ENCODE measurements around the gene CIRBP. TPM values are rescaled to one million over a fixed set of nuclear protein-coding genes. Genes with fewer than 3 reads are reported as not detected.

The CIRBP gene
- total and polyA plus RNA-seq, 2 of the 13 experiments (the other 11 are each of a cell fraction or from before 2014, with no cell fraction given) = 133 to 140 TPM

DNA sequence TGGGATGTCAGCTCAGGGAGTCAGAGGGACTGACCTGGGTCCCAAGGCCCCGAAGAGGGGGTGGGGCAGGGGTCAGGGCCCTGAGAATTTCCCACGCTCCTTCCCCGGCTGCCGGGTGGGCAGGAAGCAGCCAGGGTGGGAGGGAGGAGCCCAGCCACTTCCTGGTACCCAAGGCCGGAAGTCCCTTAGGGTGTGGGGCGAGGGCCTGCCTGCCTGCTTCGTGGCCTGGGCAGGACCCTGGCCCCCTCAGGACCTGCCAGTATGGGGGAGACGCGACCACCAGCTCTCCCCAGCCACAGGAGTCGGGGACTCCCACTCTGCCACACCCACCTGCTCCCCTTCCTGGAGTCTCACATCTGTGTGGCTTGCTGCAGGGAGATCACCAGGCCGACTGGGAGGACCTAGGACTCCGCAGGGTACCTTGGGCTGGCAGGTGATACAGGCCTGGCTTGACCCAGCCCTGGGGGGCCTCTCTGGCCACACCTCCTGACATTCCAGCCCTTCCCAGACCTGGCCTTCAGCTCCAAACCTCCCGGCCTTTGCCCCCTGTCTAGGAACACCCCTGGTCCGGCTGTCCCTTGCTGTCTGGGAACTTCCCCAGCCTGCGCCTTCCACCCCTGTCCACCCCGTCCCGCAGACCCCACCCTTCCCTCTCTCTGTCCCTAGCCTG, 9.8 kb upstream of the CIRBP start (continued):
- TF ChIP-seq NFIC (IDR thresholded peaks at IDR 0.05; ENCODE audit: low read length) = peak; percentile 69; the same call in 1 of the 2 replicates
- TF ChIP-seq, protein P1, sequence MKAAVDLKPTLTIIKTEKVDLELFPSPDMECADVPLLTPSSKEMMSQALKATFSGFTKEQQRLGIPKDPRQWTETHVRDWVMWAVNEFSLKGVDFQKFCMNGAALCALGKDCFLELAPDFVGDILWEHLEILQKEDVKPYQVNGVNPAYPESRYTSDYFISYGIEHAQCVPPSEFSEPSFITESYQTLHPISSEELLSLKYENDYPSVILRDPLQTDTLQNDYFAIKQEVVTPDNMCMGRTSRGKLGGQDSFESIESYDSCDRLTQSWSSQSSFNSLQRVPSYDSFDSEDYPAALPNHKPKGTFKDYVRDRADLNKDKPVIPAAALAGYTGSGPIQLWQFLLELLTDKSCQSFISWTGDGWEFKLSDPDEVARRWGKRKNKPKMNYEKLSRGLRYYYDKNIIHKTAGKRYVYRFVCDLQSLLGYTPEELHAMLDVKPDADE (CRISPR knock-in tag; IDR thresholded peaks at IDR 0.05) = no peak
- TF ChIP-seq, protein P2, sequence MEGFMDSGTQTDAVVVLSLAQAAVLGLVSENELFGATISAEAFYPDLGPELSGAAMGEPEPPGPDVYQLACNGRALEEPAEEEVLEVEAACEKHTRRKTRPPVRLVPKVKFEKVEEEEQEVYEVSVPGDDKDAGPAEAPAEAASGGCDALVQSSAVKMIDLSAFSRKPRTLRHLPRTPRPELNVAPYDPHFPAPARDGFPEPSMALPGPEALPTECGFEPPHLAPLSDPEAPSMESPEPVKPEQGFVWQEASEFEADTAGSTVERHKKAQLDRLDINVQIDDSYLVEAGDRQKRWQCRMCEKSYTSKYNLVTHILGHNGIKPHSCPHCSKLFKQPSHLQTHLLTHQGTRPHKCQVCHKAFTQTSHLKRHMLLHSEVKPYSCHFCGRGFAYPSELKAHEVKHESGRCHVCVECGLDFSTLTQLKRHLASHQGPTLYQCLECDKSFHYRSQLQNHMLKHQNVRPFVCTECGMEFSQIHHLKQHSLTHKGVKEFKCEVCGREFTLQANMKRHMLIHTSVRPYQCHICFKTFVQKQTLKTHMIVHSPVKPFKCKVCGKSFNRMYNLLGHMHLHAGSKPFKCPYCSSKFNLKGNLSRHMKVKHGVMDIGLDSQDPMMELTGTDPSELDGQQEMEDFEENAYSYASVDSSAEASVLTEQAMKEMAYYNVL (CRISPR knock-in tag; IDR thresholded peaks at IDR 0.05; ENCODE audit: borderline replicate concordance) = no peak; the same call in 1 of the 2 replicates
- peak; percentile 88 for TF ChIP-seq ZNF335 (CRISPR knock-in tag; IDR thresholded peaks at IDR 0.05)
- peak; percentile 86; the same call in 1 of the 2 replicates for TF ChIP-seq MZF1 (CRISPR knock-in tag; IDR thresholded peaks at IDR 0.05; ENCODE audit: borderline replicate concordance)
- TF ChIP-seq, protein P3, sequence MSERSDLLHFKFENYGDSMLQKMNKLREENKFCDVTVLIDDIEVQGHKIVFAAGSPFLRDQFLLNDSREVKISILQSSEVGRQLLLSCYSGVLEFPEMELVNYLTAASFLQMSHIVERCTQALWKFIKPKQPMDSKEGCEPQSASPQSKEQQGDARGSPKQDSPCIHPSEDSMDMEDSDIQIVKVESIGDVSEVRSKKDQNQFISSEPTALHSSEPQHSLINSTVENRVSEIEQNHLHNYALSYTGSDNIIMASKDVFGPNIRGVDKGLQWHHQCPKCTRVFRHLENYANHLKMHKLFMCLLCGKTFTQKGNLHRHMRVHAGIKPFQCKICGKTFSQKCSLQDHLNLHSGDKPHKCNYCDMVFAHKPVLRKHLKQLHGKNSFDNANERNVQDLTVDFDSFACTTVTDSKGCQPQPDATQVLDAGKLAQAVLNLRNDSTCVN (CRISPR knock-in tag; IDR thresholded peaks at IDR 0.05; ENCODE audit: borderline replicate concordance) = no peak
- TF ChIP-seq ZNF263 (CRISPR knock-in tag; IDR thresholded peaks at IDR 0.05) = peak; percentile 95
- TF ChIP-seq KAT8 (CRISPR knock-in tag; IDR thresholded peaks at IDR 0.05) = peak; percentile 83
- TF ChIP-seq ZNF766 (CRISPR knock-in tag; IDR thresholded peaks at IDR 0.05; ENCODE audit: borderline replicate concordance) = 0 out of 2 replicates have a peak, but pooled peaks have one; percentile 17
- TF ChIP-seq ONECUT2 (CRISPR knock-in tag; IDR thresholded peaks at IDR 0.05) = no peak
- peak; percentile 87; the same call in 1 of the 2 replicates for TF ChIP-seq ZNF678 (CRISPR knock-in tag; IDR thresholded peaks at IDR 0.05)
- TF ChIP-seq GFI1 (CRISPR knock-in tag; IDR thresholded peaks at IDR 0.05; ENCODE audit: borderline replicate concordance) = peak; percentile 72; the same call in 1 of the 2 replicates
- no peak for TF ChIP-seq NFYC (CRISPR knock-in tag; IDR thresholded peaks at IDR 0.05)
- TF ChIP-seq ZKSCAN8 (CRISPR knock-in tag; IDR thresholded peaks at IDR 0.05; ENCODE audit: borderline replicate concordance) = 0 out of 2 replicates have a peak, but pooled peaks have one; percentile 38
- peak; percentile 64; the same call in 1 of the 2 replicates for TF ChIP-seq TBX3 (IDR thresholded peaks at IDR 0.05; ENCODE audit: borderline replicate concordance)
- TF ChIP-seq ZNF337 (CRISPR knock-in tag; IDR thresholded peaks at IDR 0.05; ENCODE audit: borderline replicate concordance, low read depth) = 0 out of 2 replicates have a peak, but pooled peaks have one; percentile 41
- TF ChIP-seq MAFF (IDR thresholded peaks at IDR 0.05; ENCODE audit: low read depth, low read length) = no peak
- TF ChIP-seq, protein P4, sequence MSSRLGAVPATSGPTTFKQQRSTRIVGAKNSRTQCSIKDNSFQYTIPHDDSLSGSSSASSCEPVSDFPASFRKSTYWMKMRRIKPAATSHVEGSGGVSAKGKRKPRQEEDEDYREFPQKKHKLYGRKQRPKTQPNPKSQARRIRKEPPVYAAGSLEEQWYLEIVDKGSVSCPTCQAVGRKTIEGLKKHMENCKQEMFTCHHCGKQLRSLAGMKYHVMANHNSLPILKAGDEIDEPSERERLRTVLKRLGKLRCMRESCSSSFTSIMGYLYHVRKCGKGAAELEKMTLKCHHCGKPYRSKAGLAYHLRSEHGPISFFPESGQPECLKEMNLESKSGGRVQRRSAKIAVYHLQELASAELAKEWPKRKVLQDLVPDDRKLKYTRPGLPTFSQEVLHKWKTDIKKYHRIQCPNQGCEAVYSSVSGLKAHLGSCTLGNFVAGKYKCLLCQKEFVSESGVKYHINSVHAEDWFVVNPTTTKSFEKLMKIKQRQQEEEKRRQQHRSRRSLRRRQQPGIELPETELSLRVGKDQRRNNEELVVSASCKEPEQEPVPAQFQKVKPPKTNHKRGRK (CRISPR knock-in tag; IDR thresholded peaks at IDR 0.05) = no peak
- 0 out of 2 replicates have a peak, but pooled peaks have one; percentile 28 for TF ChIP-seq TP53 (CRISPR knock-in tag; conservative IDR thresholded peaks at IDR 0.05)
- TF ChIP-seq, protein P5, sequence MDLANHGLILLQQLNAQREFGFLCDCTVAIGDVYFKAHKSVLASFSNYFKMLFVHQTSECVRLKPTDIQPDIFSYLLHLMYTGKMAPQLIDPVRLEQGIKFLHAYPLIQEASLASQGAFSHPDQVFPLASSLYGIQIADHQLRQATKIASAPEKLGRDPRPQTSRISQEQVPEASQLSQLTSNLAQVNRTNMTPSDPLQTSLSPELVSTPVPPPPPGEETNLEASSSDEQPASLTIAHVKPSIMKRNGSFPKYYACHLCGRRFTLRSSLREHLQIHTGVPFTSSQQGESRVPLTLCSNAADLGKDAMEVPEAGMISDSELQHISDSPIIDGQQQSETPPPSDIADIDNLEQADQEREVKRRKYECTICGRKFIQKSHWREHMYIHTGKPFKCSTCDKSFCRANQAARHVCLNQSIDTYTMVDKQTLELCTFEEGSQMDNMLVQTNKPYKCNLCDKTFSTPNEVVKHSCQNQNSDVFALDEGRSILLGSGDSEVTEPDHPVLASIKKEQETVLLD (CRISPR knock-in tag; IDR thresholded peaks at IDR 0.05; ENCODE audit: low read depth) = no peak
- TF ChIP-seq ATF1 (CRISPR knock-in tag; IDR thresholded peaks at IDR 0.05) = no peak
- no peak for TF ChIP-seq RFXANK (CRISPR knock-in tag; IDR thresholded peaks at IDR 0.05)
- peak; percentile 100 for TF ChIP-seq PAF1 (CRISPR knock-in tag; IDR thresholded peaks at IDR 0.05)
- TF ChIP-seq POLR2AphosphoS2 (IDR thresholded peaks at IDR 0.05; ENCODE audit: low read depth, low read length) = peak; percentile 96; the same call in 1 of the 2 replicates

All from HepG2 (cell line).